ENCODE results near the gene CUBN.

GRCh38 chr10:16804123-16804522, 325.5 kb downstream of the CUBN start:
- TF ChIP-seq CTCF (IDR thresholded peaks at IDR 0.05) (no peak), POLR2A (IDR thresholded peaks at IDR 0.05) (no peak)
